ENCODE results near the gene GPR37L1.
"Not testable (repeated sequence)": the region's sequence is repeated elsewhere in the genome, so short reads cannot be mapped to it uniquely, and the experiment has no call there.

GPR37L1 gene

DNA sequence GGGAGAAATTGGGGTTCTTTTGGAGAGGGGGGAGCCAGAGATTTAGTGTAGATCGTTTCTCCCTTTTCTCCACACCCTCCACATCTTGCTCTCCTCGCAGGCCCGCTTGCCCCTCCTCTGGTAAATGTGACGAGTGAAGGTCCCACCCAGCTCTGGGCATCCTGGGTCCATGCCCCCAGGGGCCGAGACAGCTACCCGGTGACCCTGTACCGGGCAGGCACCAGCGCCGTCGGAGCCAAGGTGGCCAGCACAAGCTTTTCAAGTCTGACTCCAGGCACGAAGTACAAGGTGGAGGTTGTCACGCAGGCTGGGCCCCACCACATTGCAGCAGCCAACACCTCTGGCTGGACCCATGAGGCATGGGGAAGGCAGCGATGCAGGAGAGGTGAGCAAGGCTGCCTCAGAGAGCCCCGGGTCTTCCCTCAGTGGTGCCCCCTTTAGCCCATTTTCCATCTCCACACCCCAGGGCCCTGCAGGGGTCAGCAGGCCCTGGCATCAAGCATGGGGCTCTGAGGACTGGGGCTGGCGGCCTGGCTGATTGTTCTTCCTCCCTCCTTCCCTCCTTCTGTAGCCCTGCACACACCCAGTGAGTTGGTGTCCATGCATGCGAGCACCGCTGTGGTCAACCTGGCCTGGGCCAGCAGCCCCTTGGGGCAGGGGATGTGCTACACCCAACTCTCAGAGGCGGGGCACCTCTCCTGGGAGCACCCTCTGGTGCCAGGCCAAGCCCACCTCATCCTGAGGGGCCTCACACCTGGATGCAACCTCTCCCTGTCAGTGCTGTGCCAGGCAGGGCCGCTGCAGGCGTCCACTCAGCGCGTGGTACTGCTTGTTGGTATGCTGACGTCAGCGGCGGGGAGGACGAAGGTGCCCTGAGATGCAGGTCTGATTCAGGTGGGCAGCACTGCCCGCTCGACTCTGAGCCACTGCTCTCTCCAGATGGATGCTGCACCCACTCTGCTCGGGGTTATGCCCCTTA, 54.5 kb downstream of the GPR37L1 start:
- Histone ChIP-seq H4K20me1 (ENCODE audit: insufficient read depth) (no peaks in the 10 kb centered on the region), H3K4me1 (ENCODE audit: low read depth, poor library complexity, severe bottlenecking) (peaks cover 4% of the 10 kb centered on the region), H3K4me2 (no peak overlapping the region), H3K27me3 (ENCODE audit: insufficient read depth, low read depth) (peaks cover 11% of the 10 kb centered on the region; the same call in 1 of the 2 replicates), H3K4me3 (IDR thresholded peaks at IDR 0.05; ENCODE audit: insufficient read depth, low read depth, low read length) (no peak overlapping the region), H2AFZ (ENCODE audit: low read depth) (no peak overlapping the region), H3K27ac (no peak overlapping the region), H3K9ac (no peak overlapping the region), H3K36me3 (ENCODE audit: insufficient read depth) (no peaks in the 10 kb centered on the region), H3K79me2 (ENCODE audit: insufficient read depth, low read depth) (no peaks in the 10 kb centered on the region)
- TF ChIP-seq, protein P1, sequence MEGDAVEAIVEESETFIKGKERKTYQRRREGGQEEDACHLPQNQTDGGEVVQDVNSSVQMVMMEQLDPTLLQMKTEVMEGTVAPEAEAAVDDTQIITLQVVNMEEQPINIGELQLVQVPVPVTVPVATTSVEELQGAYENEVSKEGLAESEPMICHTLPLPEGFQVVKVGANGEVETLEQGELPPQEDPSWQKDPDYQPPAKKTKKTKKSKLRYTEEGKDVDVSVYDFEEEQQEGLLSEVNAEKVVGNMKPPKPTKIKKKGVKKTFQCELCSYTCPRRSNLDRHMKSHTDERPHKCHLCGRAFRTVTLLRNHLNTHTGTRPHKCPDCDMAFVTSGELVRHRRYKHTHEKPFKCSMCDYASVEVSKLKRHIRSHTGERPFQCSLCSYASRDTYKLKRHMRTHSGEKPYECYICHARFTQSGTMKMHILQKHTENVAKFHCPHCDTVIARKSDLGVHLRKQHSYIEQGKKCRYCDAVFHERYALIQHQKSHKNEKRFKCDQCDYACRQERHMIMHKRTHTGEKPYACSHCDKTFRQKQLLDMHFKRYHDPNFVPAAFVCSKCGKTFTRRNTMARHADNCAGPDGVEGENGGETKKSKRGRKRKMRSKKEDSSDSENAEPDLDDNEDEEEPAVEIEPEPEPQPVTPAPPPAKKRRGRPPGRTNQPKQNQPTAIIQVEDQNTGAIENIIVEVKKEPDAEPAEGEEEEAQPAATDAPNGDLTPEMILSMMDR (conservative IDR thresholded peaks at IDR 0.05; ENCODE audit: low read depth, low read length) = no peak

DNA sequence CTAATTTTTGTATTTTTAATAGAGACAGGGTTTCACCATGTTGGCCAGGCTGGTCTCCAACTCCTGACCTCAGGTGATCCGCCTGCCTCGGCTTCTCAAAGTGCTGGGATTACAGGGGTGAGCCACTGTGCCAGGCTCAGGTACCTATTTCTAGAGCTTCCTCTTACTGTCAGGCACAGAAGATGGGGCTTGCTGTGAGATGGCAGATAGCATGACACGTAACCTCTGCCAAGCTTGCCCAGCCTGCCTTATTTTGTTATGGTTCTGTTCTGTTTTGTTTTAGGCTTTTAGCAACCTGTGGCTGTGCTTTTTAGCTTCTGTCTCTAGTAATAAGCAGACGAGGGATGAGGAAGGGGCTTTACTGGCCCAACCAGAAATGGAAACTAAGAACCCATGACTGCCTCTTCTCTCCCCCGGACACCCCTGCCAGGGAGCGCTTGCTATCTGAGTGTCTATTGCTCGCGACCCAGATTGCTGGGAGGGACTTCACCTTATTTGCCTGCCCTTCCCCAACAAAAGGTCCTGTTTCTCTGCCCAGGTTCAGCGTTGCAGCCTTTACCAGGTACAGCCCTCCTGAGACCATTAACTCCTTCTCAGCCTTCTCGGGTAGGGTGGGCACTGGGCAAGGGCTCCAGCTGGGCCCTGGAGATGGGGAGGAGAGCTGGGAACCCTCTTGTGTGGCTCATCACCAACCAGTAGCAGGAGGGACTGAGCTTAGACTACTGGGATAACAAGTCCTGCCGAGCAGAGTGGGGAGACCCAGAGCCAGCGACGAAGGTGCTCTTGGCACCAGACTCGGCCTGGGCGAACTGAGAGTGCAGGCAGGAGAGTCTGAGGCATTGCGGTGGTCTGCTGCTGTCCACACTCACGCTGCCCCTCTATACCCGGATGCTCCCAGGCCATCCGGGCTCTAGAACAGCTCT, 57.4 kb downstream of the GPR37L1 start:
- no peaks in the 10 kb centered on the region for H3K36me3 ChIP-seq (ENCODE audit: insufficient read depth)
- no peak overlapping the region for H3K4me3 ChIP-seq (IDR thresholded peaks at IDR 0.05; ENCODE audit: insufficient read depth, low read depth, low read length)
- no peak overlapping the region for H3K9ac ChIP-seq
- TF ChIP-seq, protein P1 (conservative IDR thresholded peaks at IDR 0.05; ENCODE audit: low read depth, low read length) = no peak
- no peak overlapping the region for H3K4me2 ChIP-seq
- peaks cover 9% of the 10 kb centered on the region for H3K4me1 ChIP-seq (ENCODE audit: low read depth, poor library complexity, severe bottlenecking)
- no peak overlapping the region for H3K27ac ChIP-seq
- H2AFZ ChIP-seq (ENCODE audit: low read depth) = no peak overlapping the region
- H3K27me3 ChIP-seq (ENCODE audit: insufficient read depth, low read depth) = peaks cover 17% of the 10 kb centered on the region; the same call in 1 of the 2 replicates
- no peaks in the 10 kb centered on the region for H3K79me2 ChIP-seq (ENCODE audit: insufficient read depth, low read depth)
- no peaks in the 10 kb centered on the region for H4K20me1 ChIP-seq (ENCODE audit: insufficient read depth)

DNA sequence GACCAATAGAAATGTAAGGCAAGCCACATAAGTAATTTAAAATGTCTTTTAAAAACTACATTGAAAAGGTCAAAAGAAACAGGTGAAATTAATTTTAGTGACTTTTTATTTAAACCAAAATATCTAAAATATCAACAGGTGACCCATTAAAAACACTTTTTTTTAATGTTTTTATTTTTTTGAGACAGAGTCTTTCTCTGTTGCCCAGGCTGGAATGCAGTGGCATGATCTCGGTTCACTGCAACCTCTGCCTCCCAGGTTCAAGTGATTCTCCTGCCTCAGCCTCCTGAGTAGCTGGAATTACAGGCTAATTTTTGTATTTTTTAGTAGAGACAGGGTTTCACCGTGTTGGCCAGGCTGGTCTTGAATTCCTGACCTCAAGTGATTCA, 58.0 kb downstream of the GPR37L1 start:
- peaks cover 19% of the 10 kb centered on the region; the same call in 1 of the 2 replicates for H3K27me3 ChIP-seq (ENCODE audit: insufficient read depth, low read depth)
- H2AFZ ChIP-seq (ENCODE audit: low read depth); H3K4me2 ChIP-seq; H3K36me3 ChIP-seq (ENCODE audit: insufficient read depth); H4K20me1 ChIP-seq (ENCODE audit: insufficient read depth); H3K4me3 ChIP-seq (IDR thresholded peaks at IDR 0.05; ENCODE audit: insufficient read depth, low read depth, low read length); H3K79me2 ChIP-seq (ENCODE audit: insufficient read depth, low read depth); H3K9ac ChIP-seq; H3K27ac ChIP-seq; H3K4me1 ChIP-seq (ENCODE audit: low read depth, poor library complexity, severe bottlenecking): not testable (repeated sequence)

DNA sequence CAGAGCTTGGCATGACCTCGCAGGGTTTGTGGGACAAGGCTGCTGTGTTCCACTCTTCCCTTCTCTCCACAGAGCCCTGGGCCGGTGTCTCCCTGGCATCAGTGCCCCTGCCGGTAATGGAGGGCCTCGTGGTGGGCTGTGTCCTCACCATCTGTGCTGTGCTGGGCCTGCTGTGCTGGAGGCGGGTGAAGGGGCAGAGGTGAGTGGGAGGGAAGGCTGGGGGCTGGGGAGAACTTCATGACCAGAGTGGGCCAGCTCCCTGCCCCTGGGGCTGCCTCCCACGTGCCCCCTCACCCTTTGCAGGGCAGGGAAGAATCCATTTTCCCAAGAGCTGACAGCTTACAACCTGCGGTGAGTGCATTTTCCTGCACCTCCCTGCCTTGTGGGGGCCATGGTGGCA, 58.9 kb downstream of the GPR37L1 start:
- Histone ChIP-seq H3K4me3 (IDR thresholded peaks at IDR 0.05; ENCODE audit: insufficient read depth, low read depth, low read length) (no peak overlapping the region), H3K9ac (no peak overlapping the region), H3K79me2 (ENCODE audit: insufficient read depth, low read depth) (no peaks in the 10 kb centered on the region), H3K36me3 (ENCODE audit: insufficient read depth) (no peaks in the 10 kb centered on the region), H3K4me1 (ENCODE audit: low read depth, poor library complexity, severe bottlenecking) (peaks cover 9% of the 10 kb centered on the region), H2AFZ (ENCODE audit: low read depth) (no peak overlapping the region), H3K4me2 (no peak overlapping the region), H3K27me3 (ENCODE audit: insufficient read depth, low read depth) (peaks cover 23% of the 10 kb centered on the region), H4K20me1 (ENCODE audit: insufficient read depth) (no peaks in the 10 kb centered on the region), H3K27ac (no peak overlapping the region)
- TF ChIP-seq, protein P1 (conservative IDR thresholded peaks at IDR 0.05; ENCODE audit: low read depth, low read length) = no peak

All from KMS-11 (cell line).